Measurements from ENCODE around the gene IGFBP3. TPM values are rescaled to one million over a fixed set of nuclear protein-coding genes. Genes with fewer than 3 reads are reported as not detected.

Gene IGFBP3
- total and polyA plus RNA-seq, 2 of the 13 experiments (the other 11 are each of a cell fraction or from before 2014, with no cell fraction given) = 57.5 TPM; not detected in 1

- TF ChIP-seq MZF1 (CRISPR knock-in tag; IDR thresholded peaks at IDR 0.05; ENCODE audit: borderline replicate concordance) = 0 out of 2 replicates have a peak, but pooled peaks have one; percentile 63
- no peak for TF ChIP-seq ZNF83 (CRISPR knock-in tag; IDR thresholded peaks at IDR 0.05; ENCODE audit: borderline replicate concordance)
- TF ChIP-seq MBD4 (IDR thresholded peaks at IDR 0.05; ENCODE audit: borderline replicate concordance, low read length) = no peak
- no peak for TF ChIP-seq SMAD9 (CRISPR knock-in tag; IDR thresholded peaks at IDR 0.05)
- TF ChIP-seq ZNF629 (CRISPR knock-in tag; conservative IDR thresholded peaks at IDR 0.05) = no peak; the same call in 1 of the 2 replicates
- TF ChIP-seq ZMYM2 (CRISPR knock-in tag; IDR thresholded peaks at IDR 0.05) = no peak
- TF ChIP-seq ZNF121 (CRISPR knock-in tag; IDR thresholded peaks at IDR 0.05) = no peak
- TF ChIP-seq ZNF770 (CRISPR knock-in tag; IDR thresholded peaks at IDR 0.05) = no peak; the same call in 1 of the 2 replicates
- TF ChIP-seq TBX3 (IDR thresholded peaks at IDR 0.05; ENCODE audit: borderline replicate concordance) = no peak
- TF ChIP-seq KMT2B (CRISPR knock-in tag; IDR thresholded peaks at IDR 0.05) = no peak
- TF ChIP-seq AFF4 (CRISPR knock-in tag; IDR thresholded peaks at IDR 0.05) = peak; percentile 99
- no peak; the same call in none of the 2 replicates for TF ChIP-seq CEBPG (CRISPR knock-in tag; IDR thresholded peaks at IDR 0.05)
- TF ChIP-seq ZBTB38 (CRISPR knock-in tag; IDR thresholded peaks at IDR 0.05) = no peak
- TF ChIP-seq ZNF503 (CRISPR knock-in tag; IDR thresholded peaks at IDR 0.05) = no peak
- TF ChIP-seq ZNF33A (CRISPR knock-in tag; IDR thresholded peaks at IDR 0.05; ENCODE audit: borderline replicate concordance) = 0 out of 2 replicates have a peak, but pooled peaks have one; percentile 58
- peak; percentile 54 for TF ChIP-seq ZFP1 (CRISPR knock-in tag; IDR thresholded peaks at IDR 0.05)
- no peak for TF ChIP-seq JDP2 (CRISPR knock-in tag; IDR thresholded peaks at IDR 0.05; ENCODE audit: borderline replicate concordance)
- TF ChIP-seq DDIT3 (CRISPR knock-in tag; IDR thresholded peaks at IDR 0.05) = no peak
- no peak for TF ChIP-seq MTA1 (CRISPR knock-in tag; IDR thresholded peaks at IDR 0.05; ENCODE audit: borderline replicate concordance)
- no peak for TF ChIP-seq TCF7L2 (IDR thresholded peaks at IDR 0.05; ENCODE audit: low read depth, low read length)
- TF ChIP-seq ZIK1 (CRISPR knock-in tag; IDR thresholded peaks at IDR 0.05; ENCODE audit: borderline replicate concordance, low read depth) = peak; percentile 44
- TF ChIP-seq REXO4 (CRISPR knock-in tag; IDR thresholded peaks at IDR 0.05; ENCODE audit: borderline replicate concordance) = no peak
- TF ChIP-seq SRF (IDR thresholded peaks at IDR 0.05; ENCODE audit: low read depth, low read length) = no peak
Measured at GRCh38 chr7:45889367-45890067, 31.6 kb downstream of the IGFBP3 start (continued).

Data from HepG2 (cell line).